DMS114 treated with DMSO at 0.1 percent for 48 hours (cell line): ENCODE measurements around the gene ING5.
"Not testable (repeated sequence)": the region's sequence is repeated elsewhere in the genome, so short reads cannot be mapped to it uniquely, and the experiment has no call there.

Experiments used
- DNase-seq: peaks from one replicate; lab custom pipeline; 2025; ENCODE audit not compliant: unreplicated experiment; lab: John Stamatoyannopoulos, UW

The ING5 gene

GRCh38 chr2:241736111-241736510 lies 34.3 kb downstream of the ING5 start:
- no peak for DNase-seq

DNA sequence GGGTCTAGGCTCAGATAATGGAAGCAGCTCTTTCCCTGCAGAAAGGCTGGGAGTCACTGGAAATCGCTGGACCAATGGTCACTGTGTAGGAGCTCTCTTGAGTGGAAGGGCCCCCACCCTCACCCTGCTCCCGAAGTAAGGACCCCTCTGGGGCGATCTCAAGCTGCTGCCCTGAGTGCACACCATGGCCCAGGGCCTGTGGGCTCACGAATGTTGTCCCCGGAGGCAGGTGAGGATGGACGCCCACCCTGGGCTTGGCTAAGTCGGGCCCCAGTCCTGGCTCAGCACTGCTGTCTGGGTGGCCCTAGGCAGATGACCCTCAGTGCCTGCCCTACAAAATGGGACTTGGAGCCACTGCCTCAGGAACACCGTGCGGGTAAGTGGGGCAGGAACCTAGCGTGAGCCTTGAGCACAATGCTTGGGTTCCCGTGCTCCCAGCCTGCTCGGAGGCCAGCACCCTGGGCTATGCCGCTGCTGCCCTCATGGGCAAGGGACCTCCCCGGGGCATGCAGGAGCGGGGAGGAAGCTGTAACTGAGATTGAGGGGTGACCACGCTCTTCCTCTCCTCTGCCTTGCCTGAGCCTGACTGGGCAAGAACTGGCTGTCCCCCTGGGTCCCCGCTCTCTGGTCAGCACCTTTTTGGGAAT lies 36.3 kb downstream of the ING5 start:
- no peak for DNase-seq

- DNase-seq: no peak
Observed at GRCh38 chr2:241739177-241739576, 37.3 kb downstream of the ING5 start.

- no peak for DNase-seq
Observed at GRCh38 chr2:241739651-241740050, 37.8 kb downstream of the ING5 start.

- no peak for DNase-seq
Observed at GRCh38 chr2:241741016-241741415, 39.2 kb downstream of the ING5 start.

- DNase-seq: no peak
Observed at GRCh38 chr2:241742320-241742939, 40.6 kb downstream of the ING5 start.

GRCh38 chr2:241743008-241743407 lies 41.2 kb downstream of the ING5 start:
- not testable (repeated sequence) for DNase-seq

GRCh38 chr2:241743620-241744019 lies 41.8 kb downstream of the ING5 start:
- no peak for DNase-seq

DNA sequence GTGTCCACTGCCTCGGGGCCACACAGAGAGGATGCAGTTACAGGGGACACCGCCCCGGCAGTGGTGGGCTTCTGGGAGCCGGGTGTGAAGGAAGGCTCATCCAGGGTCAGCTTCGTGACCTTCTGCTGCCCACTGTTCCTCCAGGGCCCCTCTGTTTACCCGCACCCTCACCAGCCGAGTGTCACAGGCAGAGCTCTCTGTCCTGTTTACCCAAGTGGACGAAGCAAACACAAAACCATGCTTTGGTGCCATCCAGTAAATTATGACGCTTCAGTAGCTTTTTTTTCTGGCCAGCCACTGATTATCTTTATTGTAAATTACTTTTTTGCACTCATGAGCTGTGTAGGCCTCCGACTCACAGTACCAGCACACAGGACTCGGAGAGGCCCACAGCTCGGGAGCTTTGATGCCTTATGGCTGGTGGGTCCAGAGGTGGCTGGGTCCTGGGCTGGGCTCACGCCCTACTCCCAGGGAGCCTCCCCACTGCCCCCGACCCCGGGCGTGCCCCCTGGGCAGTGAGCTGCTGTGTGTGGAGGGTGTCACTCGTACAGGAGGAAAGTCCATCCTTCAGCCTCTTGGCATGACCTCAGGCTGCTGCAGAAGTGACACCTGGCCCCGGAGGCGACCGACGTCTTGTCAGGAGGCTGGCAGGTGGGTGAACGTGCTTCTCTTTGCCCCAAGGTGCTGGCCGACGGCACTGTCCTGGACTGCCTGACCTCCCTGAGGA lies 42.4 kb downstream of the ING5 start:
- DNase-seq: no peak

DNA sequence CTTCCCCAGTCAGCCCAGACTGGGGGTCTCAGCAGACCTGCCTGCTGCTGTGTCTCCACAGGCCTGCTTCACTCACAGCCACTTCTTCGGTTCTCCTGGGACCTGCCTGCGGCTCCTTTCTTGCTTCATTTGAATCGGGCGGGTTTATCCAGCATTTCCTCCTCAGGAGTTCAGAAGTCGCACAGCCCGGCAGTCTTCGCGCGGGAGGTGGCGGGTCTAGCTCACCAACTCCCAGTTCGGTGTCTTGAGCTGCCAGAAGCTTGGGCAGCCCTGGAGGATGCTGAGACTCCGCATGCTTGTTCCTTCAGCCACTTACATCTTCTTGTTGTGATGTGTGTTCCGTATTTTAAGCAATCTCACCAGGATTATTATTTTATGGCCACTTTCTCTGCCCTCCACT lies 43.4 kb downstream of the ING5 start:
- no peak for DNase-seq

- no peak for DNase-seq
Observed at GRCh38 chr2:241746084-241746483, 44.2 kb downstream of the ING5 start.

DNA sequence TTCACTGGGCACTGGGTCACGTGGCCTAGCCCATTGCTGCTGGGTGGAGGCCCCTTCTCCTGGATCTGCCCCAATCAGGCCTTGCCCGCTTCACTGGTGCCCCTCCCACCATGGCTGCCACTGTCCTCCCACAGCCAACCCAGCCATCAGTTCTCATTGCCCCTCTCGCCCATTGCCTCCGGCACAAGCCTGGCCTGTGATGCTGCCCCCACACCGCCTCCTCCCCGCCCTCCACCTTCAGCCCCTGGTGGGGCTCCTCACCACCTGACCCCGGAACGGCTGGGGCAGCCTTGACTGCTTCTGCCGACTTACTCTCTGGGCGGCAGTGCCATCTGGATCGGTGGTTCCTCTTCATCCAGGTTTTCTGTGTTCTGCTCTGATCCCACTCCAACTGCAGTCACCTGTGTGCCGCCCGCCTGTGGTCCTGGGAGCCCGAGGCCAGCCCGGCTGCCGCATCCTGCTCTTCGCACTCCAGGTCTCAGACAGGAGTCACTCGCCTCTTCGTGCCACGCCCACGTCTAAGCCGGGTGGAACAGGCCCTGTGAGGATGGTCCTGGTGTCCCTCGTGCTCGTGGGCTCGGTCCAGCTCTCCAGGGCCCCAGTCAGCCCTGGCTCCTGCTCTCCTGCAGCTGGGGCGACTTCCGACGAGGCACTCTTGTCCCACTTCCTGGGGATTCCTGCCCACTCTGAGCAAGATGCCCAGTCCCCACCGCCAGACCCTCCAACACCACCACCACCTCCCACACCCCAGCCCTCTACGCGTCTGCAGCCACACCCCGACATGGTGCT lies 46.8 kb downstream of the ING5 start:
- no peak for DNase-seq

DNA sequence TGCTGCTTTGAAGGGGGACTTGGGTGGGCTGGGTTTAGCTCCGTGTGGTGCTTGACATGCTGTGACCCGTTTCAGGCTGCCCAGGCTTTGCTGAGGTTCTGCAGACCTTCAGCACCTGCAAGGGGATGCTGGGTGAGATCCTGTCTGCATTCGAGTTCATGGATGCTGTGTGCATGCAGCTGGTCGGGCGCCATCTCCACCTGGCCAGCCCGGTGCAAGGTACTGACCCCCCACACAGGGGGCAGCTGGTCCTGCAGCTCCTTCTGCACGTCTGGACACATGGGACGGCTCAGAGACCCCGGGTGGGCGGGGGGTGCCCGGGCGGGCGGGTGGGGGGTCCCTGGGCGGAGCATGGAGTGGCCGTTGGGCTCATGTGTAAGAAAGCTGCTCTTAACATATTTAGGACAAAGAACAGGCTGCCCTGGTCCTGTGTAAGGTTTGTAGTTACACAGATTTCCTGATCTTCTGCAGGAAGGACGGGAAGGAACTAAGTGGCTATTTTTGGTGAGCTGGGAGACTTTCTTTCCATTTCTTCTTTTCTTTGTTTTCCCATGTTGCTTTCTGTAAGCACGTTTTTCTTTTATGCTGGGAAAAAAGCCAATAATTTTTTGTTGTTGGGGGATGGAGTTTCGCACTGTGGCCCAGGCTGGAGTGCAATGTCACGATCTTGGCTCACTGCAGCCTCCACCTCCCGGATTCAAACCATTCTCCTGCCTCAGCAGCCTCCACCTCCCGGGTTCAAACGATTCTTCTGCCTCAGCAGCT lies 48.4 kb downstream of the ING5 start:
- DNase-seq: no peak

DNA sequence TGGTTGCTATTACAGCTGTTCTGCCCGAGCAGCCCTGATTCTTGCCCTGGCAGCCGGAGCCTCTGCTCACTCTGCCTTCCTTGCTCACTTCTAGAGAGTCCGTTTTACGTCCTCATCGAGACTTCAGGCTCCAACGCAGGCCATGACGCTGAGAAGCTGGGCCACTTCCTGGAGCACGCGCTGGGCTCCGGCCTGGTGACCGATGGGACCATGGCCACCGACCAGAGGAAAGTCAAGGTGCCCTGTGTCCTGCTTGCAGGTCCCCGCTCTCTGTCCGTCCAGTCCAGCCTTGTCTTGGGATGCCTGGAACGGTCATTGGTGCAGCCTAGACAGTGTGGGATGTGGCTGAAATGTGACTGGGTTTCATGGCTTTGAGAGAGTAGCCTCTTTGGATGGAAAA lies 49.3 kb downstream of the ING5 start:
- no peak for DNase-seq

GRCh38 chr2:241751776-241752175 lies 49.9 kb downstream of the ING5 start:
- no peak for DNase-seq

- DNase-seq: no peak
Observed at GRCh38 chr2:241752253-241752652, 50.4 kb downstream of the ING5 start.

DNA sequence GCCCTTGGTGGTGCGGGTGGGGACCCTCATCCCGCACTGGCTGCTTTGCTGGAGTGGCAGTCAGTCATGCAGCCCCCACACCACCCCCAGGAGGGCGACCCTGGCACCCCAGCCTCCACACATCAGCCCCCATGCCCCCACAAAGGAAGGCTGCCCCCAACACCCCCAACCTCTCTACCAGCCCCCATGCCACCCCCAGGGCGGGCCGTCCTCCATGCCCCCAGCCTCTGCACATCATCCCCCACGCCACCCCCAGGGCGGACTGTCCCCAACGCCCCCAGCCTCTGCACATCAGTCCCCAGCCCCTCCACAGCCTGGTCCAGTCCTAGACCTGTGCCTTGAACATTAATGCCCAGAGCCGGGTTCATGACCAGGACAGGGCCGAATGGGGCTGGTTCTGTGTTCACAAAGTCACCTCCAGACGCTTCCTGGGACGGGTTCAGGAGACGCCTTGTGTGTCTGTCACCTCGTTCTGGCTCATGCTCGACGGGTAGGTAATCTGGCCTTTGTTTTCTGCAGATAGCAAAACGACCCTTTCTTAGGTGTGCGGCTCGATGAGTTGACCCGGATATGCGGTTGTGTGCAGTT lies 50.9 kb downstream of the ING5 start:
- no peak for DNase-seq

GRCh38 chr2:241753493-241753892 lies 51.7 kb downstream of the ING5 start:
- DNase-seq: no peak

DNA sequence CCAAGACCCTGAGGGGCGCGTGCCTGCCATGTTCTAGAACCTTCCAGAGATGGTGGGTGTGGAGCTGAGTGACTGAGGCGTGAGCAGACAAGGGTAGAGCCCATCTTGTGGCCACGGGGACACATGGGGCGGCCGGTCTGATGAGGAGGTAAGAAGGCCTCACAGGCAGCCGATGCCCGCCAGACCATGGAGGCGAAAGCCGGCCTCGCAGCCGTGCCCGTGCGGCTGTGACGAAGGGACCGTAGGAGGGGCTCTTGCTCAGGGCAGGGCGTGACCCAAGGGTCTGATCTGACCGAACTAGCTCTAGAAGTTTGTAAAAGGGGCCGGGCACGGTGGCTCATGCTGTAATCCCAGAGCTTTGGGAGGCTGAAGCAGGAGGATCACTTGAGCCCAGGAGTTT lies 52.2 kb downstream of the ING5 start:
- DNase-seq: no peak

DNA sequence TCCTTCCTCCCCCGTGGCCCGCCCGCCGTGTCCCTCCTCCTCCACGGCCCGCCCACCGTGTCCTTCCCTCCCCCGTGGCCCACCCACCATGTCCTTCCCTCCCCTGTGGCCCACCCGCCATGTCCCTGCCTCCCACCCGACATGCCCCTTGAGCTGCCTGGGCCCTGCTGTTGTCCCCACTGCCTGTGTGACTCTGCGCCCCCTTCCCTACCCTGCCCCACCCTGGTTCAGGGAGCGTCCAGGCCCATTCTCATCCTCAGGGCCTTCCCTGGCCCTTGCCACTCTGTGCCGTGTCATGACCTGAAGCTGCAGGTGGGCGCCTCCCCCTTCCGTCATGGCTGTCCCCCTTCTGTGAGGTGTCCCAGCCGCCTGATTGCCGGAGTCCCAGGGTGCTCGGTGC lies 53.3 kb downstream of the ING5 start:
- DNase-seq: no peak

- DNase-seq: no peak
Observed at GRCh38 chr2:241755777-241756176, 53.9 kb downstream of the ING5 start.
